HCT116 (cell line): ENCODE data around the gene ATP5PD. TPM values are rescaled to one million over a fixed set of nuclear protein-coding genes. Genes with fewer than 3 reads are reported as not detected.

Experiments used
- ATAC-seq: fragments of 200-7000 bp; cut with Tn5 transposase; 2 replicates; pipeline ENCODE4 v1.9.1; 2020; ENCODE audit warnings: mild to moderate bottlenecking, moderate library complexity
- BruUV-seq: library from RNA; stranded (reverse); fragments of 400-500 nt; replicated peaks from 2 replicates; lab custom pipeline; 2021; lab: Mats Ljungman, UMichigan
- CTCF ChIA-PET: fragments of 300-600 bp; sonication (Branson Sonifier 250); formaldehyde crosslinking; loops from one replicate; lab custom pipeline; 2021; ENCODE audit warnings: antibody characterized with exemption; lab: Charles Lee
- POLR2A ChIA-PET: fragments of 300-600, 350-600 bp; sonication (Branson Sonifier 250); formaldehyde crosslinking; loops from one replicate; lab custom pipeline; 2021; ENCODE audit warnings: antibody characterized with exemption; lab: Charles Lee
- RAD21 ChIA-PET, 2 experiments: fragments of 300-600 bp; sonication (Branson Sonifier 250); formaldehyde crosslinking; loops; one replicate each; lab custom pipeline; 2023; ENCODE audit warnings: low total read pairs in 2 of 2; ENCODE audit not compliant: uncharacterized antibody in 2 of 2, unreplicated experiment in 2 of 2, low non-redundant PET in 1 of 2; lab: Charles Lee
- DNase-seq: peaks from one replicate; pipeline ENCODE4 v3.0.0-alpha.2; 2010; ENCODE audit warnings: low read depth, low spot score
- H2AFZ ChIP-seq: fragments of 200-600 bp; shearing (Covaris generic), sonication (generic); 2 replicates; pipeline ENCODE4 v1.6.1; 2017; ENCODE audit warnings: low read depth, mixed run types, mixed read lengths, antibody characterized with exemption, low read length; ENCODE audit not compliant: poor library complexity, severe bottlenecking
- H3K27ac ChIP-seq: 2 replicates; pipeline ENCODE4 v1.5.1; 2012; ENCODE audit warnings: low read depth, low read length
- H3K27me3 ChIP-seq: fragments of 200-600 bp; sonication (generic); 2 replicates; pipeline ENCODE4 v1.6.1; 2016; ENCODE audit warnings: mixed run types, low read length, mixed read lengths; ENCODE audit not compliant: insufficient read depth
- H3K36me3 ChIP-seq, 2 experiments: fragments of 200-500 bp in 1 of 2; fragments of 200-600 bp in 1 of 2; sonication (Bioruptor generic) in 1 of 2; sonication (generic) in 1 of 2; 2 replicates each; pipeline versions ENCODE4 v1.5.1 to v1.6.1; 2014 to 2016; ENCODE audit warnings: low read length in 2 of 2, inconsistent platforms in 1 of 2, mixed read lengths in 1 of 2, mixed run types in 1 of 2; ENCODE audit not compliant: insufficient read depth in 2 of 2, control insufficient read depth in 1 of 2
- H3K4me1 ChIP-seq, 2 experiments: fragments of 200-600 bp in 1 of 2; sonication (generic) in 1 of 2; 2 replicates each; pipeline versions ENCODE4 v1.5.1 to v1.6.1; 2012 to 2017; ENCODE audit warnings: low read length in 2 of 2, inconsistent platforms in 1 of 2, mild to moderate bottlenecking in 1 of 2, mixed read lengths in 1 of 2, mixed run types in 1 of 2, moderate library complexity in 1 of 2; ENCODE audit not compliant: insufficient read depth in 2 of 2, control insufficient read depth in 1 of 2
- H3K4me2 ChIP-seq: fragments of 200-600 bp; sonication (generic); 2 replicates; pipeline ENCODE4 v1.6.1; 2017; ENCODE audit warnings: mixed run types, low read length, mixed read lengths
- H3K4me3 ChIP-seq, 2 experiments: fragments of 200-600 bp in 1 of 2; sonication (generic) in 1 of 2; replicated peaks in 1 of 2; 2 replicates each; pipeline ENCODE4 v1.5.1; 2011 to 2016; ENCODE audit warnings: low read length in 2 of 2, control low read depth in 1 of 2, low read depth in 1 of 2, mild to moderate bottlenecking in 1 of 2, mixed read lengths in 1 of 2, mixed run types in 1 of 2
- H3K79me2 ChIP-seq: fragments of 200-600 bp; sonication (generic); 2 replicates; pipeline ENCODE4 v1.6.1; 2017; ENCODE audit warnings: mild to moderate bottlenecking, mixed run types, low read length, moderate library complexity, mixed read lengths; ENCODE audit not compliant: insufficient read depth
- H3K9ac ChIP-seq: fragments of 200-600 bp; sonication (generic); 2 replicates; pipeline ENCODE4 v1.6.1; 2016; ENCODE audit warnings: low read length, mixed read lengths
- H3K9me2 ChIP-seq: fragments of 200-600 bp; sonication (generic), shearing (Covaris generic); 2 replicates; pipeline ENCODE4 v1.6.1; 2017; ENCODE audit warnings: mixed run types, mild to moderate bottlenecking, moderate library complexity; ENCODE audit not compliant: insufficient read depth
- H3K9me3 ChIP-seq, 2 experiments: fragments of 200-500 bp in 1 of 2; fragments of 200-600 bp in 1 of 2; sonication (Bioruptor generic) in 1 of 2; sonication (generic) in 1 of 2; 2 replicates each; pipeline ENCODE4 v1.6.1; 2014 to 2017; ENCODE audit warnings: low read length in 2 of 2, mixed read lengths in 2 of 2, inconsistent platforms in 1 of 2, low read depth in 1 of 2, mild to moderate bottlenecking in 1 of 2, mixed run types in 1 of 2, moderate library complexity in 1 of 2; ENCODE audit not compliant: control insufficient read depth in 1 of 2, insufficient read depth in 1 of 2
- H4K20me1 ChIP-seq: fragments of 200-600 bp; sonication (generic), shearing (Covaris generic); 2 replicates; pipeline ENCODE4 v1.6.1; 2017; ENCODE audit warnings: mixed run types, mild to moderate bottlenecking, moderate library complexity; ENCODE audit not compliant: insufficient read depth
- CTCF ChIP-seq, 3 experiments: fragments of 200-600 bp in 1 of 3; sonication (generic) in 1 of 3; IDR thresholded peaks in 2 of 3; conservative IDR thresholded peaks in 1 of 3; 2 replicates each; pipeline ENCODE4 v1.5.1; 2012 to 2017; ENCODE audit warnings: low read depth in 2 of 3, low read length in 2 of 3, antibody characterized with exemption in 1 of 3, borderline replicate concordance in 1 of 3, control low read depth in 1 of 3, mild to moderate bottlenecking in 1 of 3, mixed read lengths in 1 of 3, mixed run types in 1 of 3, moderate library complexity in 1 of 3; ENCODE audit not compliant: insufficient read depth in 1 of 3
- RAD21 ChIP-seq: IDR thresholded peaks from 2 replicates; pipeline ENCODE4 v1.6.1; 2012; ENCODE audit warnings: low read depth, mild to moderate bottlenecking
- intact Hi-C: fragments of 100-400 bp; cut with micrococcal nuclease; formaldehyde crosslinking; loops from 2 replicates; pipeline ENCODE4 v1.10.0; 2022
- total RNA-seq: library from RNA; stranded (reverse); gene quantifications from one replicate; pipeline ENCODE4 v1.2.1, GENCODE V29; 2021; ENCODE audit not compliant: unreplicated experiment
- TF ChIP-seq, protein P1 (sequence below): IDR thresholded peaks from 2 replicates; pipeline ENCODE4 v1.6.1; 2012

ATP5PD gene
- total RNA-seq, 1 experiment from 2014 or later = 407 TPM

GRCh38 chr17:75059369-75060345 is 12.9 kb upstream of the ATP5PD start:
- TF ChIP-seq, protein P1, sequence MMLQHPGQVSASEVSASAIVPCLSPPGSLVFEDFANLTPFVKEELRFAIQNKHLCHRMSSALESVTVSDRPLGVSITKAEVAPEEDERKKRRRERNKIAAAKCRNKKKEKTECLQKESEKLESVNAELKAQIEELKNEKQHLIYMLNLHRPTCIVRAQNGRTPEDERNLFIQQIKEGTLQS = no peak
- TF ChIP-seq RAD21 (peak; percentile 69), CTCF (IDR thresholded peaks at IDR 0.05 in 2 of 3, conservative IDR thresholded peaks at IDR 0.05 in 1 of 3; ENCODE audit: borderline replicate concordance in 1 of 3, insufficient read depth in 1 of 3, low read depth in 2 of 3, low read length in 2 of 3) (peak; percentile 39 to 54 (median 41); a peak in 5 of 6 replicates)
- DNase-seq (no peak), ATAC-seq (peak; percentile 67; the same call in 1 of the 2 replicates)
- ChIA-PET RAD21 (interaction anchor here (0.8 to 1.8 kb wide), 8 partner anchors 20 to 142 kb away, joined by 3 to 8 read pairs (median 4); partner anchors contain the start of gene SLC16A5 (in 1 of the 2)), CTCF (interaction anchor here (0.6 to 3.2 kb wide), 14 partner anchors 10 to 353 kb away, joined by 3 to 18 read pairs (median 6); partner anchors contain the start of genes ARMC7 and SLC16A5), POLR2A (interaction anchor here (0.5 to 1.4 kb wide), 6 partner anchors 14 to 103 kb away, joined by 3 to 7 read pairs (median 4); partner anchors contain the start of gene SLC16A5)
- no peaks in the 10 kb centered on the region for H4K20me1 ChIP-seq
- peaks cover 33 to 37% of the 10 kb centered on the region in 2 experiments; a peak in 3 of 4 replicates for H3K36me3 ChIP-seq
- H3K4me2 ChIP-seq = no peak overlapping the region
- H3K9ac ChIP-seq = no peak overlapping the region
- intact Hi-C loops = loop anchor here (10.0 kb wide), 1 partner anchor 45 kb away; the partner anchor contains the start of gene ARMC7
- peaks cover 0 to 4% of the 10 kb centered on the region in 2 experiments; a peak in 1 of 4 replicates for H3K4me1 ChIP-seq
- no peak overlapping the region for H3K27ac ChIP-seq
- no peak overlapping the region for H2AFZ ChIP-seq
- H3K27me3 ChIP-seq = no peaks in the 10 kb centered on the region
- H3K79me2 ChIP-seq = 0 out of 2 replicates have a peak, but pooled peaks cover 4% of the 10 kb centered on the region
- H3K4me3 ChIP-seq = no peak overlapping the region
- H3K9me2 ChIP-seq = no peaks in the 10 kb centered on the region
- no TSS peak for BruUV-seq
- no peaks in the 10 kb centered on the region for H3K9me3 ChIP-seq
